Measurements from ENCODE around the gene FETUB.

FETUB gene

DNA sequence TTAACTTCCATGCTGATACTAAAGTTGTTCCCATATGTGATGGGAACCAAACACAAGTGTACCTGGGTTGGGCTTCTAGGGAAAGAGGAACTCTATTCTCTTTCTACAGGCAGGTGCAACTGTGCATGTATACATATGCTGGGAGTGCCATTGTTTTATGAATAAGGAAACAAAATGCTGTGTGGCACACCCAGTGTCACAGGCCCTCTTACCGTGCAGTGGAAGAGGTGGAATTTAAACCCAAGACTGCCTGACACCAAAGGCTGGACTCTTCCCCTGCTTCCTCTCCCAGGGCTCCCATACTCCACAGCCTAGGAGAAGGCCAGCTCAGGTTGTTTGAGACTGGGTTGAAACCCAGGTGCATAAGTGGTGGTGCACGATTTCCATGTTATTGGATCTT lies 1.9 kb upstream of the FETUB start:
- no peak for DNase-seq

DNA sequence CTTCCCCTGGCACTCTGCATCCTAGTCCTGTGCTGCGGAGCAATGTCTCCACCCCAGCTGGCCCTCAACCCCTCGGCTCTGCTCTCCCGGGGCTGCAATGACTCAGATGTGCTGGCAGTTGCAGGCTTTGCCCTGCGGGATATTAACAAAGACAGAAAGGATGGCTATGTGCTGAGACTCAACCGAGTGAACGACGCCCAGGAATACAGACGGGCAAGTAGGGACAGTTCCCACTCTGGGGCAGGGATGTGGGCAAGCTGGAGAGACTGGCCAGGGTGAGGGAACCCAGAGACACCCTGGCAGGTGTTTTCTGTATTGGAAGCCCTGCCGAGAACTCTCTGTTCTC lies 247 bp downstream of the FETUB start:
- no peak for DNase-seq

DNA sequence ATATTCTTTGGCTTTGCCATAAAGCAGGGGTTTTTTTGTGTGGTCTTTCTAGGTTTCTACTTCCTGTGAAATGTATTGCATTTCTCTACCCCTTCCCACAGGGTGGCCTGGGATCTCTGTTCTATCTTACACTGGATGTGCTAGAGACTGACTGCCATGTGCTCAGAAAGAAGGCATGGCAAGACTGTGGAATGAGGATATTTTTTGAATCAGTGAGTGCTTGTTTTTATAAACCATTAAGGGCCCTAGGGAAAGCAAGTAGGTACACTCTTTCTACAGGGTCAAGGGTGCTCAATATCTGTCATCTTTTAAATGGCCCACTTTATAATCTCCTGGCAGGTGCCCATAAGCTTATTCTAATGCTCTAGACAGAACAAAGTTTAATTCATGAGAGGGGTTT lies 730 bp downstream of the FETUB start:
- DNase-seq: no peak

DNA sequence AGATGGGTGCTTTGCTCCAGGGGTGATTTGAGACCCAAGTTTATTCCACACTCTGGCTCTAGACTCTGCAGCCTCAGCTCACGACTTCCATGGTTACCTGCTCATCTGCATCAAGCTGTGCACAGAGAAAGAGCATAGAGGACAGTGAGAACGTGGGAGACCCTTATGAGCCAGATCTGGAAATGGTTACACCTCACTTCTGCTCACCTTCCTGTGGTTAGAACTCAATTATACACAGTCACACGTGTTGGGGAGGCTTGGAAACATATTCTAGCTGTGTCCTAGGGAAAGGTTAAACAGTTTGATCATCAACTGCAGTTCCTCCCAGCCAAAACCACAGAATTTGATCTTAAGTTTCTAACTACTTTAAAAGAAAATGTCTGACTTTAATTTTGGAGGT lies 1.8 kb downstream of the FETUB start:
- no peak for DNase-seq

GRCh38 chr3:186643493-186643892 lies 3.3 kb downstream of the FETUB start:
- DNase-seq: no peak

DNA sequence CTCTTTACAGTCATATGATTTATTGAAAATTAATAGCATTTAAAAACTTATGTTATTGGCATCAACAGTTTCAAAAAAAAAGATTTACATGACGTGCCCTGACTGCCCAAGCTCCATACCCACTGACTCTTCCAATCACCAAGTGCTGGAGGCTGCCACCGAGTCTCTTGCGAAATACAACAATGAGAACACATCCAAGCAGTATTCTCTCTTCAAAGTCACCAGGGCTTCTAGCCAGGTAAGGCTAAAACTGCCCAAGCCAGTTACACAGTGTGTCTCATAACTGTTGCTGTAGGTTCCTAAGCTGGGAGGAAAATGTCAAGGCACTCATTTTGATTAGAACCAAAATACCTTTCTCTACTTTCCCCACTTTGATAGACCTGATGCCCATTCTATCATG lies 4.5 kb downstream of the FETUB start:
- DNase-seq: no peak

- no peak for DNase-seq
Observed at GRCh38 chr3:186646106-186646505, 5.9 kb downstream of the FETUB start.

DNA sequence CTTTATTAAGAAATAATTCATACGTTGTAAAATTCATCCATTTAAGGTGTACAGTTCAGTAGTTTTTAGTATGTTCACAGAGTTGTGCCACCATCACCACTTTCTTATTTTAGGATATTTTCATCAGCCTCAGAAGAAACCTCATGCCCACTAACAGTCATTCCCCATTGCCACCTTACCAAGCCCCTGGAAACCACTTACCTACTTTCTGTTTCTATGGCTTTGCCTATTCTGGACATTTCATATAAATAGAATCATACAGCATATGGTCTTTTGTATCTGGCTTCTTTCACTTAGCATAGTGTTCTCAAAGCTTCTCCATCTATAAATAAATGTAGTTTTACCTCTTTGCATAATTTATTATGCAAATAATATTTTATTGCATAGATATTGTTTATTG lies 6.6 kb downstream of the FETUB start:
- DNase-seq: no peak

- DNase-seq: no peak
Observed at GRCh38 chr3:186648851-186649250, 8.7 kb downstream of the FETUB start.

DNA sequence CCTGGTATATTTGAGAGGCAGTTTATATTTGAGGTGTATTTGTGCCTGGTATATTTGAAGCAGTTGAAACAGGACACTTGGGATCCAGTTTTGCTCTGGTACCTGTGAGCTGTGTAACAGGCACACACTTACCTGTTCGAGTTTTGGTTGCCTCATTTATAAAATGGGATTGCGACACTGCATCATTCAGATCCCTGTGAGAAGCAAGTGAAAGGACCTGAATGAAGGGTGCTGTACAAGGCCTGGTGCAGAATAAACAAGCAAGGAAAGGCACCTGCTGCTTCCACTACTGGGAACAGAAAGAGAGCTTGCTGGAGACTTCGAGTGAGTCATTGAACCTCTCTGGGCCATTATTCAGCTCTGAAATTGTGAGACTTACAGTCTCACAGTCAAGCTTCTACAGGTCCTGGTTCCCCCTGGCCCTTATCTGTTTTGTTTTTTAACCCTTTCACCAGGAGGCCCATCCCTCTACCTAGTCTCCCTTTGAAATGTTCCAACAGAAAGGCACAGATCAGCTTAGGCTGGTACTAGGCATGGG lies 11.5 kb downstream of the FETUB start:
- no peak for DNase-seq

DNA sequence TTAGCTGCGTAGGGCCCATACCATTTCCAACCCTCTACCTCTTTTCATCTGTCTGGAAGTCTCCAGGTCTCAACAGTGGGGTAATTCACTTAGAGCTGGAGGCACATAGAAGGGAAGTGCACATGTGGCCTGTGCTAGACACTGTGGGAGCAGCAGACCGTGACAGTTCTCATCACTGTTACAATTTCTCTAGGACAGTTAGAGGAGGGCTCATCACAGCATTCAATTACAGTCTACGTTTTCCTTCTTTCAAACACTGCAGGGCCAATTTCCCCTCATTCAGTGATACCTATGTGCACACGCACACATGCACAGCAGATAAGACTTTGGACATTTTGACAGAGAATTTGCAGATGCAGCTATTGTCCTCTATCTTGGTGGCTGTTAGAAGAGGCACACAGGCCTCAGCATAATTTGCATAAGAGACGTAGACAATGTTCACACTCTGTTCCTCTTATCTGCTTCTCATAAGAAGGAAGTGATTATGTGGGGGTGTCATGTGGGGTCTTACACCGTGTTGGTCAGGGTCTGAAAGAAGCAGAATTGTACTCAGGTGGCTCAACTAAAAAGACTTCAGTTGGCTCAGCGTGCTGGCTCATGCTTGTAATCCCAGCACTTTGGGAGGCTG lies 13.0 kb downstream of the FETUB start:
- no peak for DNase-seq

DNA sequence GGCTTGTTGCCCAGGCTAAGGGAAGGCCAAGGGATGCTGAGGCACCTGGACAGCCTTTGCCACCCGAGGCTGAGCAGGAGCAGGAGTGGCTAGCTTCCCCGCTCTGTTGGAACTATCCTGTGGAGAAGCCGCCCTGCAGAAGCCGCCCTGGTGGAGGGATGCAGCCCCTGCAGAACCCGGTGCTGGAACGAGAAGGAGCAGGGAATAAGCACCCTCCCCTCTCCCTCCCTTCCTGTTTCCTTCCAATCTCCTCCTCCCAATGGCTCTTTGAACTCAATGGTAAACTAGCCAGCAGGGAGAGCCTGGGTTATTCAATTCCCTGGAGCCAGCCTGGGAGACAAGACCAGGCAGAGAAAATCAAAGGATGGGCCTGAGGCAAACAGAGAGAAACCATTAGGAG lies 13.8 kb downstream of the FETUB start:
- no peak for DNase-seq

DNA sequence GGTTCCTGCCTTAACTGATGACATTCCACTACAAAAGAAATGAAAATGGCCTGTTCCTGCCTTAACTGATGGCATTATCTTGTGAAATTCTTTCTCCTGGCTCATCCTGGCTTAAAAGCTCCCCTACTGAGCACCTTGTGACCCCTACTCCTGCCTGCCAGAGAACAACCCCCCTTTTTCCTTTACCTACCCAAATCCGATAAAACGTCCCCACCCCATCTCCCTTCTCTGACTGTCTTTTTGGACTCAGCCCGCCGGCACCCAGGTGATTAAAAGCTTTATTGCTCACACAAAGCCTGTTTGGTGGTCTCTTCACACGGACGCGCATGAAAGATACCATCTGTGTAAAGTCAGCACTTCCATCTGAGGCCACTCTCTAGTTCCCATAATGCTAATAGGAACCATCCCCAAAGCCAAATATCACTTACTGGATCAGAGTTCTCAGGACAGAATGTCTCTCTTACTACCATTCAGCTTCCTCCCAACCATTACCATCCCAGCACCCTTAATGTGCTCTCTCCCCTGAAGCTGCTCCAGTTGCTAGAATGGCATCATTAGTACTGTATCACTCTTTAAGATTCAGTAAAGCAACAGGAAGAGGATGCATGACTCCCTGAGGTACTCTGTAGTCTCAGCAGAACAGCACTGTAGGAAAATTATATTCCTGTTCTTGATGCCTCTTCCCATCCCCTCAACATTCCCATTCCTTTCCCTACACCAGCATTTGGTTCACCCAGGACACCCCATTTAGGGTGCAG lies 23.3 kb downstream of the FETUB start:
- no peak for DNase-seq

GRCh38 chr3:186664119-186664495 lies 23.9 kb downstream of the FETUB start:
- DNase-seq: no peak

GRCh38 chr3:186664506-186664905 lies 24.3 kb downstream of the FETUB start:
- DNase-seq: no peak

DNA sequence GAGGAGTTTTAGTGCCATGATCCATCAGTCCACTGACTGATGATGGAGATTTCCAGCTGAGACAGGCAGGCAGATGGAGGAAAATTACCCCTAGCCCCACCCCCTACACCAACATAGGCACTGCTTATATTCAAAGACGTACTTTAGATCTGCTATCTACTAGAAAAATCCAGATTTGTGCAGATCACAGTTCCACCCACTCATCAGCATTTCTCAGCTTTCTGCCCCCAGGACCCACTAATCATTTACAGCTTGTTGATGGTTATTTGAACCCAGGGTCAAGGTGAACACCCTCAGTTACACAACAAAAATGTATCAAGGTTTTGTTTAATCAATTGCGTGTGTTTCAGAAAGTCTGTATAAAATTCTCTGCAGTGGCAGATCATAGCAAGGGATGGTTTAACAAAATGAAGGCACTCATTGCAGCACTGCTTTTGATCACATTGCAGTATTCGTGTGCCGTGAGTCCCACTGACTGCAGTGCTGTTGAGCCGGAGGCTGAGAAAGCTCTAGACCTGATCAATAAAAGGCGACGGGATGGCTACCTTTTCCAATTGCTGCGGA lies 25.5 kb downstream of the FETUB start, which contains the start of gene HRG:
TSS of gene HRG (plus strand) at position 390 of the 564 bp plus-strand sequence. CDS start at position 408, 18 bp downstream.
- DNase-seq: no peak

DNA sequence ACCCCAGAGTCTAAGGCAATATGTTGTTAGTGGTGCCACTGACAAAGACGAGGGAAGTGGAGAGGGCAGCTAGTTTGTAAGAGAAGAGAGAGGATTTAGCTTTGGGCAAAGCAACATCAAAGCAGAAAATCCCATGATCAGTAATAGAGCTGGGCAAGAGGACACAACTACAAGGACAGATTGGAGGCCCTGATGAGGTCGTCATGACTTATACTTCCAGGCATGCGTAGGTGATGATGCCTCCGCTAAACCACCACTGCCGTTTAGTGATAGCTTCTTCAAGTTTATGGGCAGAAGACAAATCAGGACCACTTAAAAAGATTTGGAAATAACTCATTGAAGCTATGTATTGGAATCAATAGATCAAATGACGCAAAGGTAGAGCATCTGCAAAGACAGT lies 28.2 kb downstream of the FETUB start:
- no peak for DNase-seq

GRCh38 chr3:186669378-186670084 lies 29.3 kb downstream of the FETUB start:
- no peak for DNase-seq

- no peak for DNase-seq
Observed at GRCh38 chr3:186670155-186670554, 30.0 kb downstream of the FETUB start.

- no peak for DNase-seq
Observed at GRCh38 chr3:186671051-186671450, 30.9 kb downstream of the FETUB start.

DNA sequence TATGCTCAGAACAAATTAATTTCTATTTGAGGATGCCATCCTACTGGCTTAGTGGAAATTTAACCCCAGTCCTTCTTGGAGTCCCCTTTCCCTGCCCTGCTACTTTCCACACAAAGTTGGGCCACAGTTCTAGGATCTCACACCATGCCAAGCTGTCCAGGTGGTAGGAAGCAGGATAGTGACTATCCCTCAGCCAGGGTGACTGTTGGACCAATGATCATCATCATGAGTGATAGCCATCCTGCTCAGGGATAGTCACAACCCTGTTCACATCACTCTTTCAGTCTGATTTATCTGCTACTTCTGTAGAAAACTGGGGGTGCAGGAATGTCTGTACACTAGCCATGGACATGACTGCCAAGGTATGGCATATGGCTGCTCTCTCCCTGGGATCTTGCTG lies 38.4 kb downstream of the FETUB start:
- no peak for DNase-seq

DNA sequence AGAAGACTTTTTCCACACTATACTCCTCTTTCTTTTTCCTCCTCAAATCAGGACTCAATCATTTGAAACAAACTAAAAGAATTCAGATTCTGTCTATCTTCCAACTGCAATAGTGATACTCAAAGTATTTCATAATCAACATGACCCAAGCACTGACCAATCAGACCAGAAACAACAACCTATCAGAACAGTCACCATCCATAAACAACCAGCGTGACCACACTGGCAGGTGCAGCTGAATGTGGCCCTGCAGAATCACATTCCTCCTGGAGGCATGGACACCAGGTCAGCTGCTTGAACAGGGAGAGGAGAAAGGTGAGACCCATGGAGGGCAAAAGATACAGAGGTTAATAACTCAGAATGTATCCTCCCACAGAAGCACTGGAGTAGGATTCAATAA lies 39.0 kb downstream of the FETUB start:
- no peak for DNase-seq

DNA sequence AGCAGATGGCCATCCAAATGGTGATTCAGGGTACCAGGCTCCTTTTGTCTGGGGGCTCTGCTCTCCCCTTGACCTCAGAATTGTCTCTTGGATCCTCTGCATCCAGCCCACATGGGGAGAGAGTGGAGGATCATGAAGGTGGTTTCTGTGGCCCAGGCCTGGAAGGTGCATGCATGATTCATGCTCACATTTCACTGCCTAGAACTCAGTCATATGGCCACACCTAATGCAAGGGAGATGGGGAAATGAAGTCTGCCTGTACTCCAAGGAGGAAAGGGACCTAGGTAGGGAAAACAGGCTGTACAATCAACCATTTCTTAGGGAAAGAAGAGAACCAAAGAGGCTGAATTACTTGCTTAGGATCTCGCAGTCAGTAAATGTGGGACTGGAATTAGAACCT lies 40.7 kb downstream of the FETUB start:
- DNase-seq: no peak

DNA sequence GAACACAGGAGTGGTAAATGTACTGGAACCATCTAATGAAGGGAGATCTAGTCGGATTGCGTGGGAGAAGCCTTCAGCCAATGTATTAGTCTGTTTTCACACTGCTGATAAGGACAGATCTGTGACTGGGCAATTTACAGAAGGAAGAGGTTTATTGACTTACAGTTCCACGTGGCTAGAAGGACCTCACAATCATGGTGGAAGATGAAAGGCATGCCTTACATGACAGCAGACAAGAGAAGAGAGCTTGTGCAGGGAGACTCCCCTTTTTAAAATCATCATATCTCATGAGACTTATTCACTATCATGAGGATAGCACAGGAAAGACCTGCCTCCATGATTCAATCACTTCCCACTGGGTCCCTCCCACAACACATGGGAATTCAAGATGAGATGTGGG lies 42.6 kb downstream of the FETUB start:
- no peak for DNase-seq
